T-helper 2 cell treated with Interferon-gamma antibody and Interleukin-4, amounts not matched to agents 5 μg/mL and 100 μg/mL, for 36 hours (primary cell): Measurements from ENCODE around the gene RNF186.
"Not testable (repeated sequence)": the region's sequence is repeated elsewhere in the genome, so short reads cannot be mapped to it uniquely, and the experiment has no call there.

Experiments
- DNase-seq: peaks from one replicate; pipeline ENCODE4 v3.0.0; 2021; ENCODE audit warnings: low spot score
- H3K27ac Mint-ChIP-seq: one replicate; pipeline ENCODE4 v1.8.0; 2021; ENCODE audit warnings: mild to moderate bottlenecking, mixed read lengths
- H3K27me3 Mint-ChIP-seq: one replicate; pipeline ENCODE4 v1.8.0; 2021; ENCODE audit warnings: low read depth, mixed read lengths
- H3K36me3 Mint-ChIP-seq: one replicate; pipeline ENCODE4 v1.8.0; 2021; ENCODE audit warnings: low read depth, mixed read lengths
- H3K4me1 Mint-ChIP-seq: one replicate; pipeline ENCODE4 v1.8.0; 2021; ENCODE audit warnings: low read depth, mixed read lengths
- H3K4me3 Mint-ChIP-seq: one replicate; pipeline ENCODE4 v1.8.0; 2022; ENCODE audit warnings: mild to moderate bottlenecking, moderate library complexity, mixed read lengths
- H3K9me3 Mint-ChIP-seq: one replicate; pipeline ENCODE4 v1.8.0; 2021; ENCODE audit warnings: mixed read lengths

Gene RNF186, protein sequence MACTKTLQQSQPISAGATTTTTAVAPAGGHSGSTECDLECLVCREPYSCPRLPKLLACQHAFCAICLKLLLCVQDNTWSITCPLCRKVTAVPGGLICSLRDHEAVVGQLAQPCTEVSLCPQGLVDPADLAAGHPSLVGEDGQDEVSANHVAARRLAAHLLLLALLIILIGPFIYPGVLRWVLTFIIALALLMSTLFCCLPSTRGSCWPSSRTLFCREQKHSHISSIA

GRCh38 chr1:19814681-19815503 lies at the start of gene RNF186:
RNF186 (minus strand) TSS chr1:19815283; CDS start chr1:19815101, 182 bp downstream.
- DNase-seq: no peak
- Mint-ChIP-seq H3K27me3 (no peaks in the 10 kb centered on the region), H3K4me1 (no peaks in the 10 kb centered on the region), H3K4me3 (no peak within 1 kb of the TSS), H3K36me3 (no peaks in the 10 kb centered on the region), H3K27ac (no peak within 1 kb of the TSS), H3K9me3 (no peaks in the 10 kb centered on the region)

DNA sequence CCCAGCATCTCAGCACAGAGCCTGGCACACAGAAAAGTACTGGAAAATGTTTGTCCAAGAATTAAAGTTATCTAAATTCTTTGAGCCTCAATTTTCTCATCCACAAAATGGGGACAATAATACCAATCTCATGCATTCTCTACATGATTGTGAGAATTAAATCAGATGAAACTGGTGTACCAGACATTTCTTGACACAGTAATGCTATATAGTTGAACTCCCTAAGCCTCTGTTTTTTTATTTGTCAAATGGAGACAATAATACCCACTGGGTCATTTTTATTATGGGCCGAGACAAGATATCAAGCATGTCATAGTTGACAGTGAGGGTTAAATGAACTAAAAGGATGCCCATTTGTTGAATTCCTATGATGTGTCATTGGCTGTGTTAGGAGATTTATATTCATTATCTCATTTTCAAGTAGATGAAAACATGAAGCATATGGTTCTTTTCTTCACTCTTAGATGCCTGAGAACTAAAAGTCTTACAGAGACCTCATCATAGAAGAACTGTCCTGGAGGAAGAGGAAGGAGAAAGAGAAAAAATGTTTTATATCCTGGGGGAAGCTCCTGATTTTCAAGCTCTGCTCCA lies 49.6 kb upstream of the RNF186 start:
- Mint-ChIP-seq H3K9me3 (peaks cover 5% of the 10 kb centered on the region), H3K27ac (no peak overlapping the region), H3K4me1 (no peaks in the 10 kb centered on the region), H3K27me3 (peaks cover 23% of the 10 kb centered on the region), H3K4me3 (no peak overlapping the region), H3K36me3 (no peaks in the 10 kb centered on the region)
- no peak for DNase-seq

GRCh38 chr1:19862944-19863343 lies 47.9 kb upstream of the RNF186 start:
- H3K4me1 Mint-ChIP-seq: peaks cover 1% of the 10 kb centered on the region
- no peak overlapping the region for H3K4me3 Mint-ChIP-seq
- H3K9me3 Mint-ChIP-seq: peaks cover 5% of the 10 kb centered on the region
- DNase-seq: no peak
- no peaks in the 10 kb centered on the region for H3K36me3 Mint-ChIP-seq
- H3K27me3 Mint-ChIP-seq: peaks cover 20% of the 10 kb centered on the region
- no peak overlapping the region for H3K27ac Mint-ChIP-seq

DNA sequence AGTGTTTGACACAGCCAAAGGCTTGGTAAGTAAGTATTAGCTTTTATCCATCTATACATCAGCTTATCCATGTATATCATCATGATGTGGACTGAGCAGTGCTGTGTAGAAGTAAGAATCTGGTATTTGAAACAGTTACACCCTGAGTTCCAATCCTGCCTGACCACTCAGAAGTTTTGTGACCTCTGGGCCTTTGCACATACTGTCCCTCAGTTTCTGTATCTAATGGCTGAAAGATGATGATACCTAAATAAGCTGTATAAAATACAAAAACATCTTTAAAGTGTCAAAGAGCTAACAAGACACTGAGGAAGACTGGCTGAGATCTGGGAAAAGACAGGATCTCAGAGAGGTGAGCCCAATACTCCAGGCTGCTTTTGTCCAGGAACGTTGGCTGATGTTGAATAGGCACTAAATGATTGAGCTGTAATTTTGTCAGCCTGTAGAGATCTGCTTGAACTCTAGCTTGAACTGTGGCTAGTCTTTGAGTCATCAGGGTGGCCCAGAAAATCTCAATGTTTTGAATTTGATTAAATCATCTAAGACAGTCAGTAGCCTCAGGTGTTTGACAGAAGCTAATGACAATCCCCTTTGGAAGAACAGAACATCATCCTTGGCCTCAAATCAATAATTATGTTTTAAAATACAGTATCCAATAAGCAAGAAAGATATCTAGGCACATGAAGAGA lies 46.9 kb upstream of the RNF186 start:
- Mint-ChIP-seq H3K36me3 (no peaks in the 10 kb centered on the region), H3K9me3 (peaks cover 5% of the 10 kb centered on the region), H3K27ac (no peak overlapping the region), H3K4me3 (no peak overlapping the region), H3K4me1 (peaks cover 1% of the 10 kb centered on the region), H3K27me3 (peaks cover 12% of the 10 kb centered on the region)
- no peak for DNase-seq

- no peak for DNase-seq
- Mint-ChIP-seq H3K27ac (no peak overlapping the region), H3K9me3 (peaks cover 5% of the 10 kb centered on the region), H3K4me3 (no peak overlapping the region), H3K27me3 (peaks cover 8% of the 10 kb centered on the region), H3K4me1 (peaks cover 1% of the 10 kb centered on the region), H3K36me3 (no peaks in the 10 kb centered on the region)
Measured at GRCh38 chr1:19861034-19861433, 46.0 kb upstream of the RNF186 start.

GRCh38 chr1:19860418-19860817 lies 45.3 kb upstream of the RNF186 start:
- Mint-ChIP-seq H3K27me3 (peaks cover 6% of the 10 kb centered on the region), H3K4me3 (no peak overlapping the region), H3K9me3 (peaks cover 5% of the 10 kb centered on the region), H3K4me1 (peaks cover 1% of the 10 kb centered on the region), H3K36me3 (no peaks in the 10 kb centered on the region), H3K27ac (no peak overlapping the region)
- DNase-seq: no peak

DNA sequence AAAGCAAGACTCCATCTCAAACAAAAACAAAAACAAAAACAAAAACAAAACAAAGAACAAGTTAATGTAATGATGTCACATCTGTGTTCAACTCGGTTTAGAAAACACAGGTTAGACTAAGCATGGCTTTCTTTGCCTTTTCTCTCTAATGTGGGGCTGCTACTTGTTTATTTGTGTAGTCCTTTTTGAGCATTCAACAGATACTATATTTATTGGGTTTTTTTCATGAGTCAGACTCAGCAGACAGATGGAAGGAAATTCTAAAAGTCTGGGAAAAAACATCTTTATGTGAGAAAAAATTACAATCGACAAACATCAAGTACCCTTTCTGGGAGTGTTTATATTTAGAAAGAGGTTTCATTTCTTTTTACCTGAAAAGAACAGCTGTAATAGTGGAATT lies 44.8 kb upstream of the RNF186 start:
- DNase-seq: no peak
- H3K9me3 Mint-ChIP-seq: peaks cover 5% of the 10 kb centered on the region
- H3K27me3 Mint-ChIP-seq: peaks cover 5% of the 10 kb centered on the region
- peaks cover 1% of the 10 kb centered on the region for H3K4me1 Mint-ChIP-seq
- H3K36me3 Mint-ChIP-seq: no peaks in the 10 kb centered on the region
- H3K4me3 Mint-ChIP-seq: no peak overlapping the region
- no peak overlapping the region for H3K27ac Mint-ChIP-seq

DNA sequence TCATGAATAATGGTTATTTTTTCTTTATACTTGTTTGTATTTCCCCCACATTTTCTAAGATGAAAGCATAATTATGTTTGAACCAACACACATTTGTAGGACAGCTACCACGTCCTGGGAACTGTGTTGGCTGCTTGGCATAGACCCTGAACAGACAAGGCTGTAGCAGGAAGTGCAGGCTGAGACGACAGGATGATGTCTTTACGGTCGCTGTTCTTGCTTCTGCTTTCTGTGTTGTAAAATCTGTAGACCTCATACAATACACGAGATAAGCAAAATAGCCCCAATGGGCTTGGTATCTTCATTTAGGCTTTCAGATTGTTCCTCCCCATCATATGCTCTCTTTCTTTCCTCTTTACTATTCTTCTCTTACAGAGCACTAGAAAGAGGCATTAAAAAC lies 43.8 kb upstream of the RNF186 start:
- peaks cover 5% of the 10 kb centered on the region for H3K9me3 Mint-ChIP-seq
- H3K27me3 Mint-ChIP-seq: peaks cover 6% of the 10 kb centered on the region
- no peak overlapping the region for H3K27ac Mint-ChIP-seq
- H3K4me3 Mint-ChIP-seq: no peak overlapping the region
- no peaks in the 10 kb centered on the region for H3K36me3 Mint-ChIP-seq
- no peak for DNase-seq
- peaks cover 1% of the 10 kb centered on the region for H3K4me1 Mint-ChIP-seq

DNA sequence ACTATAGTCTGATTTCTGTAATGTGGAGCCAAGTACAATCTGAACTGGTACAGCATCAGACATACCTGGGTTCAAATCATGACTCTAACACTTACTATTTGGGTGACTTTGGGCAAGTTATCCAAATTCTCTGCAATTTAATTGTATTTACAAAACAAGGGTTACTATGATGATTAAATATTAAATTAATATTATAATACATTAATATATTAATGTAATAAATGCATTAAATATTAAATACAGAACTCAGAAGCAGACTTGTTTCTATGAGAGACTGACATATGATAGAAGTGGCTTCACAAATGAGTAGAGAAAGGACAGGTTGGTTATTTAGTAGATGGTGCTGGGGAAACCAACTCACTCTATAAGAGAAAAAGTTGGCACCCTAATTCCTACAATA lies 39.8 kb upstream of the RNF186 start:
- Mint-ChIP-seq H3K4me1 (peaks cover 1% of the 10 kb centered on the region), H3K9me3 (no peaks in the 10 kb centered on the region), H3K36me3 (no peaks in the 10 kb centered on the region), H3K4me3 (no peak overlapping the region), H3K27me3 (peaks cover 4% of the 10 kb centered on the region), H3K27ac (no peak overlapping the region)
- no peak for DNase-seq

DNA sequence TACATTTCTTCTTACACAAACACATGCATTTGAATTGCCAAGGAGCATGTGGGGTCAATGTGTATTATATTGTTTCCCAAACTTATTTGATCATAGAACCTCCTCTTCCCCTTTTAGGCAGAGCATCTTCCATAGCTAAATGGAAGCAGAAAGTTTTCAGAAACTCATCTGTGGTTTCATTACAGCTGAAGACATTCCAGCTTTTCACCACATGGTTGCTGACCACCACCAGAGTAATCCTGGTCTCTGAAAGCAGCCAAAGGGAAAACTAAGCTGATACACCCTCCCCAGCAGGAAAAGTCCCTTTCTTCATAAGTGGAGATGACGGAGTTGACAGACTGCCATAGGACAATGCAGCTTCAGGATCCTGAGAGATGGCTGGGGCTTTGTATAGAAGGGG lies 37.0 kb upstream of the RNF186 start:
- H3K27me3 Mint-ChIP-seq: peaks cover 4% of the 10 kb centered on the region
- H3K4me3 Mint-ChIP-seq: no peak overlapping the region
- H3K4me1 Mint-ChIP-seq: no peaks in the 10 kb centered on the region
- no peak for DNase-seq
- no peaks in the 10 kb centered on the region for H3K36me3 Mint-ChIP-seq
- H3K27ac Mint-ChIP-seq: no peak overlapping the region
- H3K9me3 Mint-ChIP-seq: no peaks in the 10 kb centered on the region

DNA sequence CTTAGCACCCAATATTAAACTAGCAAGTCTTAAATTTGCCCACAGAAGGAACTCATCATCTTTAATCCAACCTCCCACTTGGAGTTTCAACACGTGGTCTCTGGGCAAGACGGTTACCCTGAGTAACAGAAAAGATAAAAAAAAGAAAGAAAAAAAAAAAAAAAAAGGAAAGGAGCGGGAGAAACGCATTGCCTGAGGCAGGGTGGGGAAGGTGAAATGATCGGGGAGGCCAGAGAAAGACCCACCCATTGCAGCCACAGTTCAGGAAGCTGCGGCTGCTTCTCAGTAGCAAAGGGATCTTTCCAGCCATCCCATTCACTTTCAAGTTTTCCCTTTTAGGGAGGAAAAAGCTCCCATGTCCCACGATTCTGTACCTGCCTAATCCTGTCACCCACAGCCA lies 35.1 kb upstream of the RNF186 start:
- no peaks in the 10 kb centered on the region for H3K4me1 Mint-ChIP-seq
- no peak for DNase-seq
- H3K4me3 Mint-ChIP-seq: no peak overlapping the region
- no peaks in the 10 kb centered on the region for H3K9me3 Mint-ChIP-seq
- no peaks in the 10 kb centered on the region for H3K36me3 Mint-ChIP-seq
- no peak overlapping the region for H3K27ac Mint-ChIP-seq
- H3K27me3 Mint-ChIP-seq: peaks cover 17% of the 10 kb centered on the region

DNA sequence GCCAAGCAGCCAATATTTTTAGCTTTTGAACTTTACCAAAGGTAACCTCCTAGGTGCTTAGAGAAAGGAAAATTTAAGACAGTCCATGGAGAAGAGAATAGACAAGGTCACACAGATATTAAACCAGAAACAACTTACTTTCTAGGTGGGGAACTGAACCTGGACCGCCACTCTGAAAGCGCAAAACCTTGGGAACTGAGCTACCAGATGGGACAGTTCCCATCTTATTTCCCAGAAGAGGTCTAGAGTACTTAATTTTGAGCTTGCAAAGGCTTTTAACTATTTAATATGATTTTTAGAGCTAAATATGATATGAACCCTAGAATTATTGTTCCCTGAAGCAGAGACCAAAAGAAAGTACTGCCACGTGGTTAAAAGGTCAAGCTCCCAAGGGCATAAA lies 34.2 kb upstream of the RNF186 start:
- not testable (repeated sequence) for DNase-seq, H3K4me1 Mint-ChIP-seq, H3K36me3 Mint-ChIP-seq, H3K4me3 Mint-ChIP-seq, H3K9me3 Mint-ChIP-seq, H3K27ac Mint-ChIP-seq
- peaks cover 21% of the 10 kb centered on the region for H3K27me3 Mint-ChIP-seq

DNA sequence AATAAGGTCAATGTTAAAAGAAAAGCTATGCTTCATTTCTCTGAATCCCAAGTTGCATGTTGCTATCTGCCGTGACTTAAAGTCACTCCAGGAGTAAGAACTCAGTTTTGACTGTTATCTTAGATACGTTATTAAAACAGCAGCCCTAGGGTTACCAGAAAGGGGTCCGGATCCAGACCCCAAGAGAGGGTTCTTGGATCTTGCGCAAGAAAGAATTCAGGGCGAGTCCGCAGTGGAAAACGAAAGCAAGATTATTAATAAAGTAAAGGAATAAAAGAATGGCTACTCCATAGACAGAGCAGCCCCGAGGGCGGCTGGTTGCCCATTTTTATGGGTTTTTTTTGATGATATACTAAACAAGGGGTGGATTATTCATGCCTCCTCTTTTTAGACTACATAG lies 32.3 kb upstream of the RNF186 start:
- not testable (repeated sequence) for H3K27ac Mint-ChIP-seq, H3K36me3 Mint-ChIP-seq, H3K4me1 Mint-ChIP-seq, H3K9me3 Mint-ChIP-seq, DNase-seq, H3K4me3 Mint-ChIP-seq
- H3K27me3 Mint-ChIP-seq: peaks cover 21% of the 10 kb centered on the region

GRCh38 chr1:19846338-19846737 lies 31.3 kb upstream of the RNF186 start:
- H3K27ac Mint-ChIP-seq: no peak overlapping the region

More at GRCh38 chr1:19846338-19846737, 31.3 kb upstream of the RNF186 start:
- H3K9me3 Mint-ChIP-seq: no peaks in the 10 kb centered on the region
- H3K4me3 Mint-ChIP-seq: no peak overlapping the region
- no peaks in the 10 kb centered on the region for H3K36me3 Mint-ChIP-seq
- peaks cover 21% of the 10 kb centered on the region for H3K27me3 Mint-ChIP-seq
- DNase-seq: no peak
- no peaks in the 10 kb centered on the region for H3K4me1 Mint-ChIP-seq
